ENCODE data around the gene NOC4L.

GRCh38 chr12:132102297-132102696, 42.0 kb upstream of the NOC4L start:
- TF ChIP-seq CTCF (conservative IDR thresholded peaks at IDR 0.05; ENCODE audit: low read length): no peak
- no peak for TF ChIP-seq EZH2phosphoT487 (IDR thresholded peaks at IDR 0.05; ENCODE audit: borderline replicate concordance, low read depth, low read length)
